ENCODE results near the gene PDLIM5. TPM values are rescaled to one million over a fixed set of nuclear protein-coding genes. Genes with fewer than 3 reads are reported as not detected.

The PDLIM5 gene
- total and polyA plus RNA-seq, 2 of the 8 experiments (the other 6 are each of a cell fraction or from before 2014, with no cell fraction given) = 37.3 to 62.1 TPM

DNA sequence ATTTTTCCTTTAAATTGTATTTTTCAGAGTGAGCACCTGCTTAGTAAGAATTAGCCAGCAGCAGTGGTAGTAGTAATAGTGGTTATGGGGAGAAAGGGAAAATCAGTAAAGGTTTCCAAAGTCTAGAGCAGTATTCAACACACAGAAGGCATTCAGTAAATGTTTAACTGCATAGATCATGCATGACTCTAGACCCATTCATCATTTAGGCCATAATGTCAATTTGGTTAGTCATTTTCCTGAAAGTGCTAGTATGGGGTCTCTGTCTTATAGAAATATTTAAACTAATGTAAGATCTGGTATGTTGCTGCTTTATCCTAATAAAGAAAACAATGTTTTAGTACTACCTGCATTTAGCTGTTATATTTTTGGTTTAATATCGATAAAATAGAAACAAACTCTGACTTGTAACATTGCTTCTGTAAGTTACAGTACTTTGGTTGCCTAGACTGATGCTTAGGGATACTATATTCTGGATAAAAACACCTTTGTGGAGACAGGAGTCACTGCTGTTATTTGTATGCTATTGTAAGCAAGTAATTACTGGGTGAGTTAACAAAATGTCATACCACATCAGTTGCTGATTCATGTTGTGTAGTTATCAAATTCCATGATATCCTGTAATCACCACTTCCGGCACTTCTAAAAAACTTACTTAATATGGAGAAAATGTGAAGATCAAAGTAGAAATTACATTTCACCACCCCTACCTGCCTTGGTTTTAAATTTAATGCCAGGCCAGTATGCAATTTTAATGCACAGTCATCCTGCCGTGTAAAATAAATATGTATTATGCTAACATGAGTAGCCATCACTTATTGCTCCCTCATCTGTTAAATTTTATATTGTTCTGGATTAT lies 190.2 kb downstream of the PDLIM5 start (continued):
- TF ChIP-seq, protein P1, sequence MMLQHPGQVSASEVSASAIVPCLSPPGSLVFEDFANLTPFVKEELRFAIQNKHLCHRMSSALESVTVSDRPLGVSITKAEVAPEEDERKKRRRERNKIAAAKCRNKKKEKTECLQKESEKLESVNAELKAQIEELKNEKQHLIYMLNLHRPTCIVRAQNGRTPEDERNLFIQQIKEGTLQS (IDR thresholded peaks at IDR 0.05; ENCODE audit: insufficient read depth, low read depth, low read length) = no peak
- TF ChIP-seq POU5F1 (IDR thresholded peaks at IDR 0.05; ENCODE audit: low read depth, low read length) (no peak), TAF7 (optimal IDR thresholded peaks at IDR 0.05; ENCODE audit: borderline replicate concordance, low read depth, low read length) (no peak)

Measured in H1 (cell line).